Fibroblast of lung (primary cell): Measurements from ENCODE around the gene SMAD4. TPM values are rescaled to one million over a fixed set of nuclear protein-coding genes. Genes with fewer than 3 reads are reported as not detected.
"Not testable (repeated sequence)": the region's sequence is repeated elsewhere in the genome, so short reads cannot be mapped to it uniquely, and the experiment has no call there.

Source experiments
- DNase-seq, 2 donors: peaks; one replicate each; pipeline versions ENCODE4 v3.0.0 to v3.0.0-alpha.2; 2010; ENCODE audit warnings: low read depth in 2 of 2
- H2AFZ ChIP-seq: 2 replicates; pipeline ENCODE4 v1.5.1; 2012; ENCODE audit warnings: low read length, control low read depth, inconsistent platforms
- H3K27ac ChIP-seq: 2 replicates; pipeline ENCODE4 v1.5.1; 2011; ENCODE audit warnings: low read length, control low read depth; ENCODE audit not compliant: insufficient read depth
- H3K27me3 ChIP-seq: 2 replicates; pipeline ENCODE4 v1.5.1; 2011; ENCODE audit warnings: mild to moderate bottlenecking, low read length; ENCODE audit not compliant: control insufficient read depth, insufficient read depth
- H3K36me3 ChIP-seq: 2 replicates; pipeline ENCODE4 v1.5.1; 2011; ENCODE audit warnings: low read length; ENCODE audit not compliant: control insufficient read depth, insufficient read depth
- H3K4me1 ChIP-seq: 2 replicates; pipeline ENCODE4 v1.5.1; 2011; ENCODE audit warnings: low read length; ENCODE audit not compliant: control insufficient read depth, insufficient read depth; ENCODE audit errors: extremely low read depth
- H3K4me2 ChIP-seq: 2 replicates; pipeline ENCODE4 v1.5.1; 2011; ENCODE audit warnings: low read length, control low read depth; ENCODE audit not compliant: insufficient read depth; ENCODE audit errors: extremely low read depth
- H3K4me3 ChIP-seq, 4 experiments: fragments of 200-600 bp in 1 of 4; sonication (generic) in 1 of 4; replicated peaks in 1 of 4; 2 replicates each; pipeline ENCODE4 v1.5.1; 2011 to 2016; ENCODE audit warnings: low read length in 4 of 4, low read depth in 3 of 4, mild to moderate bottlenecking in 3 of 4, control low read depth in 2 of 4, inconsistent platforms in 1 of 4, mixed read lengths in 1 of 4; ENCODE audit not compliant: insufficient read depth in 1 of 4; ENCODE audit errors: control extremely low read depth in 1 of 4
- H3K79me2 ChIP-seq: 2 replicates; pipeline ENCODE4 v1.5.1; 2012; ENCODE audit warnings: mild to moderate bottlenecking, low read length, inconsistent platforms; ENCODE audit not compliant: control insufficient read depth, insufficient read depth
- H3K9ac ChIP-seq: 2 replicates; pipeline ENCODE4 v1.5.1; 2011; ENCODE audit warnings: mild to moderate bottlenecking, low read length, control low read depth; ENCODE audit not compliant: insufficient read depth
- H3K9me3 ChIP-seq: 2 replicates; pipeline ENCODE4 v1.5.1; 2012; ENCODE audit warnings: low read depth, low read length; ENCODE audit not compliant: control insufficient read depth, insufficient read depth
- H4K20me1 ChIP-seq: 2 replicates; pipeline ENCODE4 v1.5.1; 2011; ENCODE audit warnings: low read length; ENCODE audit not compliant: control insufficient read depth, insufficient read depth; ENCODE audit errors: extremely low read depth
- CTCF ChIP-seq, 2 donors: IDR thresholded peaks in 1 of 2; conservative IDR thresholded peaks in 1 of 2; 1 replicate in 1 of 2; 2 replicates in 1 of 2; pipeline ENCODE4 v1.5.1; 2011 to 2012; ENCODE audit warnings: low read length in 2 of 2, control low read depth in 1 of 2, inconsistent platforms in 1 of 2, low read depth in 1 of 2, mild to moderate bottlenecking in 1 of 2
- EZH2 ChIP-seq: IDR thresholded peaks from 2 replicates; pipeline ENCODE4 v1.5.1; 2012; ENCODE audit warnings: low read length, control low read depth, mild to moderate bottlenecking; ENCODE audit errors: missing control alignments
- polyA plus RNA-seq, 2 donors: library from polyadenylated mRNA; depleted of rRNA in 1 of 2; stranded (reverse) in 1 of 2; unstranded in 1 of 2; fragments of >200 nt; gene quantifications; 2 replicates each; pipeline ENCODE4 v1.2.1, GENCODE V29; 2011 to 2012; ENCODE audit warnings: missing spikeins in 1 of 2
- total RNA-seq: library from RNA; depleted of rRNA; stranded (reverse); fragments of >200 nt; gene quantifications from 2 replicates; pipeline ENCODE4 v1.2.1, GENCODE V29; 2014

SMAD4 gene
- total and polyA plus RNA-seq, 2 donors (not counting 1 experiment from before 2014, with no cell fraction given): 71.5 to 161 TPM

GRCh38 chr18:50994031-50994430 lies 36.0 kb upstream of the SMAD4 start:
- H3K4me3 ChIP-seq: no peak overlapping the region
- no peak overlapping the region for H3K9ac ChIP-seq
- H3K9me3 ChIP-seq: no peaks in the 10 kb centered on the region
- no peaks in the 10 kb centered on the region for H3K36me3 ChIP-seq
- H3K4me1 ChIP-seq: no peaks in the 10 kb centered on the region
- H4K20me1 ChIP-seq: no peaks in the 10 kb centered on the region
- TF ChIP-seq CTCF (conservative IDR thresholded peaks at IDR 0.05 in 1 of 2, IDR thresholded peaks at IDR 0.05 in 1 of 2; ENCODE audit: low read depth in 1 of 2, low read length in 2 of 2): no peak
- TF ChIP-seq EZH2: no peak
- H2AFZ ChIP-seq: no peak overlapping the region
- H3K27me3 ChIP-seq: no peaks in the 10 kb centered on the region
- no peaks in the 10 kb centered on the region for H3K79me2 ChIP-seq
- no peak overlapping the region for H3K4me2 ChIP-seq
- no peak overlapping the region for H3K27ac ChIP-seq
- DNase-seq: no peak

DNA sequence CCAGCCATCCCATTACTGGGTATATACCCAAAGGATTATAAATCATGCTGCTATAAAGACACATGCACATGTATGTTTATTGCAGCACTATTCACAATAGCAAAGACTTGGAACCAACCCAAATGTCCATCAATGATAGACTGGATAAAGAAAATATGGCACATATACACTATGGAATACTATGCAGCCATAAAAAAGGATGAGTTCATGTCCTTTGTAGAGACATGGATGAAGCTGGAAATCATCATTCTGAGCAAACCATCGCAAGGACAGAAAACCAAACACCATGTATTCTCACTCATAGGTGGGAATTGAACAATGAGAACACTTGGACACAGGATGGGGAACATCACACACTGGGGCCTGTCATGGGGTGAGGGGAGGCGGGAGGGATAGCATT lies 26.8 kb upstream of the SMAD4 start:
- not testable (repeated sequence) for H3K4me1 ChIP-seq, H3K9ac ChIP-seq, H3K9me3 ChIP-seq, H4K20me1 ChIP-seq, DNase-seq, H2AFZ ChIP-seq, H3K27ac ChIP-seq, H3K4me3 ChIP-seq, H3K79me2 ChIP-seq, H3K27me3 ChIP-seq, H3K4me2 ChIP-seq, H3K36me3 ChIP-seq

- Histone ChIP-seq H3K27me3 (no peaks in the 10 kb centered on the region), H3K27ac (no peak overlapping the region), H3K9me3 (no peaks in the 10 kb centered on the region), H3K36me3 (no peaks in the 10 kb centered on the region), H3K79me2 (no peaks in the 10 kb centered on the region), H3K9ac (no peak overlapping the region), H4K20me1 (no peaks in the 10 kb centered on the region), H3K4me2 (no peak overlapping the region), H2AFZ (no peak overlapping the region), H3K4me1 (no peaks in the 10 kb centered on the region), H3K4me3 (no peak overlapping the region)
- TF ChIP-seq EZH2: no peak
- DNase-seq: no peak
These were observed 23.8 kb upstream of the SMAD4 start for GRCh38 chr18:51006061-51006818.
